ENCODE data around the gene ITGB5. TPM values are rescaled to one million over a fixed set of nuclear protein-coding genes. Genes with fewer than 3 reads are reported as not detected.

The ITGB5 gene
- total RNA-seq, 1 experiment from 2014 or later = 459 TPM

GRCh38 chr3:124885466-124886167, 1.5 kb downstream of the ITGB5 start:
- Histone ChIP-seq H3K36me3 (replicated peaks; ENCODE audit: control insufficient read depth, insufficient read depth, low read length) (no peaks in the 10 kb centered on the region; the same call in 1 of the 2 replicates), H3K4me3 (ENCODE audit: insufficient read depth, low read depth, low read length) (peak overlapping the region; percentile 87), H3K27me3 (ENCODE audit: control insufficient read depth, insufficient read depth, low read length) (no peaks in the 10 kb centered on the region)
- DNase-seq = peak; percentile 52

GRCh38 chr3:124884474-124885101, 2.6 kb downstream of the ITGB5 start:
- DNase-seq = no peak
- Histone ChIP-seq H3K4me3 (ENCODE audit: insufficient read depth, low read depth, low read length) (no peak overlapping the region), H3K27me3 (ENCODE audit: control insufficient read depth, insufficient read depth, low read length) (no peaks in the 10 kb centered on the region), H3K36me3 (replicated peaks; ENCODE audit: control insufficient read depth, insufficient read depth, low read length) (no peaks in the 10 kb centered on the region; the same call in 1 of the 2 replicates)

GRCh38 chr3:124883766-124884473, 3.2 kb downstream of the ITGB5 start:
- Histone ChIP-seq H3K4me3 (ENCODE audit: insufficient read depth, low read depth, low read length) (no peak overlapping the region), H3K36me3 (replicated peaks; ENCODE audit: control insufficient read depth, insufficient read depth, low read length) (no peaks in the 10 kb centered on the region; the same call in 1 of the 2 replicates), H3K27me3 (ENCODE audit: control insufficient read depth, insufficient read depth, low read length) (no peaks in the 10 kb centered on the region)
- DNase-seq = no peak

GRCh38 chr3:124882816-124883747, 4.1 kb downstream of the ITGB5 start:
- peaks cover 1% of the 10 kb centered on the region; the same call in 1 of the 2 replicates for H3K36me3 ChIP-seq (replicated peaks; ENCODE audit: control insufficient read depth, insufficient read depth, low read length)
- no peak for DNase-seq
- H3K4me3 ChIP-seq (ENCODE audit: insufficient read depth, low read depth, low read length) = no peak overlapping the region
- H3K27me3 ChIP-seq (ENCODE audit: control insufficient read depth, insufficient read depth, low read length) = no peaks in the 10 kb centered on the region

- H3K4me3 ChIP-seq (ENCODE audit: insufficient read depth, low read depth, low read length) = no peak overlapping the region
- no peak for DNase-seq
- peaks cover 1% of the 10 kb centered on the region; the same call in 1 of the 2 replicates for H3K36me3 ChIP-seq (replicated peaks; ENCODE audit: control insufficient read depth, insufficient read depth, low read length)
- no peaks in the 10 kb centered on the region for H3K27me3 ChIP-seq (ENCODE audit: control insufficient read depth, insufficient read depth, low read length)
Measured at GRCh38 chr3:124881976-124882697, 5.0 kb downstream of the ITGB5 start.

GRCh38 chr3:124879337-124879680, 7.9 kb downstream of the ITGB5 start:
- H3K36me3 ChIP-seq (replicated peaks; ENCODE audit: control insufficient read depth, insufficient read depth, low read length) = peaks cover 1% of the 10 kb centered on the region; the same call in 1 of the 2 replicates
- H3K4me3 ChIP-seq (ENCODE audit: insufficient read depth, low read depth, low read length) = no peak overlapping the region
- no peak for DNase-seq
- no peaks in the 10 kb centered on the region for H3K27me3 ChIP-seq (ENCODE audit: control insufficient read depth, insufficient read depth, low read length)

- H3K36me3 ChIP-seq (replicated peaks; ENCODE audit: control insufficient read depth, insufficient read depth, low read length) = peaks cover 1% of the 10 kb centered on the region; the same call in 1 of the 2 replicates
- no peak overlapping the region for H3K4me3 ChIP-seq (ENCODE audit: insufficient read depth, low read depth, low read length)
- H3K27me3 ChIP-seq (ENCODE audit: control insufficient read depth, insufficient read depth, low read length) = no peaks in the 10 kb centered on the region
- no peak for DNase-seq
Measured at GRCh38 chr3:124878561-124879336, 8.4 kb downstream of the ITGB5 start.

- H3K4me3 ChIP-seq (ENCODE audit: insufficient read depth, low read depth, low read length) = no peak overlapping the region
- DNase-seq = no peak
Measured at GRCh38 chr3:124877674-124878073, 9.5 kb downstream of the ITGB5 start.

GRCh38 chr3:124876401-124876878, 10.7 kb downstream of the ITGB5 start:
- DNase-seq = no peak
- Histone ChIP-seq H3K36me3 (replicated peaks; ENCODE audit: control insufficient read depth, insufficient read depth, low read length) (peaks cover 5% of the 10 kb centered on the region), H3K27me3 (ENCODE audit: control insufficient read depth, insufficient read depth, low read length) (no peaks in the 10 kb centered on the region), H3K4me3 (ENCODE audit: insufficient read depth, low read depth, low read length) (no peak overlapping the region)

More at GRCh38 chr3:124877674-124878073, 9.5 kb downstream of the ITGB5 start:
- Histone ChIP-seq H3K36me3 (replicated peaks; ENCODE audit: control insufficient read depth, insufficient read depth, low read length) (peaks cover 2% of the 10 kb centered on the region; the same call in 1 of the 2 replicates), H3K27me3 (ENCODE audit: control insufficient read depth, insufficient read depth, low read length) (no peaks in the 10 kb centered on the region)

GRCh38 chr3:124873226-124873625, 13.9 kb downstream of the ITGB5 start:
- no peak overlapping the region for H3K4me3 ChIP-seq (ENCODE audit: insufficient read depth, low read depth, low read length)
- DNase-seq = no peak
- H3K36me3 ChIP-seq (replicated peaks; ENCODE audit: control insufficient read depth, insufficient read depth, low read length) = peaks cover 14% of the 10 kb centered on the region
- H3K27me3 ChIP-seq (ENCODE audit: control insufficient read depth, insufficient read depth, low read length) = no peaks in the 10 kb centered on the region

GRCh38 chr3:124867511-124867910, 19.7 kb downstream of the ITGB5 start:
- Histone ChIP-seq H3K4me3 (ENCODE audit: insufficient read depth, low read depth, low read length) (no peak overlapping the region), H3K27me3 (ENCODE audit: control insufficient read depth, insufficient read depth, low read length) (no peaks in the 10 kb centered on the region), H3K36me3 (replicated peaks; ENCODE audit: control insufficient read depth, insufficient read depth, low read length) (peaks cover 28% of the 10 kb centered on the region)
- no peak for DNase-seq

- peaks cover 15% of the 10 kb centered on the region for H3K36me3 ChIP-seq (replicated peaks; ENCODE audit: control insufficient read depth, insufficient read depth, low read length)
- H3K4me3 ChIP-seq (ENCODE audit: insufficient read depth, low read depth, low read length) = no peak overlapping the region
- no peak for DNase-seq
- no peaks in the 10 kb centered on the region for H3K27me3 ChIP-seq (ENCODE audit: control insufficient read depth, insufficient read depth, low read length)
Measured at GRCh38 chr3:124862006-124862405, 25.2 kb downstream of the ITGB5 start.

- no peaks in the 10 kb centered on the region for H3K27me3 ChIP-seq (ENCODE audit: control insufficient read depth, insufficient read depth, low read length)
- DNase-seq = no peak
- peaks cover 8% of the 10 kb centered on the region for H3K36me3 ChIP-seq (replicated peaks; ENCODE audit: control insufficient read depth, insufficient read depth, low read length)
Measured at GRCh38 chr3:124861041-124861440, 26.1 kb downstream of the ITGB5 start.

More at GRCh38 chr3:124861041-124861440, 26.1 kb downstream of the ITGB5 start:
- no peak overlapping the region for H3K4me3 ChIP-seq (ENCODE audit: insufficient read depth, low read depth, low read length)

Data from H7 (cell line).